Nephron (organoid): ENCODE measurements around the gene TBL1XR1.

Experiments used
- H3K27ac Mint-ChIP-seq, 3 experiments: 2 replicates each; pipeline ENCODE4 v1.8.0; 2020; ENCODE audit warnings: mixed read lengths in 3 of 3, mild to moderate bottlenecking in 2 of 3, moderate library complexity in 1 of 3
- H3K27me3 Mint-ChIP-seq: 2 replicates; pipeline ENCODE4 v1.8.0; 2021; ENCODE audit warnings: low read depth, mild to moderate bottlenecking, moderate library complexity, mixed read lengths
- H3K36me3 Mint-ChIP-seq: 2 replicates; pipeline ENCODE4 v1.8.0; 2020; ENCODE audit warnings: low read depth, mixed read lengths
- H3K4me1 Mint-ChIP-seq: 2 replicates; pipeline ENCODE4 v1.8.0; 2020; ENCODE audit warnings: mixed read lengths
- H3K4me3 Mint-ChIP-seq, 3 experiments: 2 replicates each; pipeline ENCODE4 v1.8.0; 2020; ENCODE audit warnings: mild to moderate bottlenecking in 3 of 3, mixed read lengths in 3 of 3, moderate library complexity in 2 of 3
- H3K9me3 Mint-ChIP-seq: 2 replicates; pipeline ENCODE4 v1.8.0; 2020; ENCODE audit warnings: mixed read lengths
- TF ChIP-seq, protein P1 (sequence below), 3 experiments: fragments of 200-600 bp; sonication (generic); IDR thresholded peaks; one replicate each; pipeline ENCODE4 v1.5.0; 2021; ENCODE audit warnings: antibody characterized with exemption in 3 of 3; ENCODE audit not compliant: unreplicated experiment in 3 of 3

TBL1XR1 gene

DNA sequence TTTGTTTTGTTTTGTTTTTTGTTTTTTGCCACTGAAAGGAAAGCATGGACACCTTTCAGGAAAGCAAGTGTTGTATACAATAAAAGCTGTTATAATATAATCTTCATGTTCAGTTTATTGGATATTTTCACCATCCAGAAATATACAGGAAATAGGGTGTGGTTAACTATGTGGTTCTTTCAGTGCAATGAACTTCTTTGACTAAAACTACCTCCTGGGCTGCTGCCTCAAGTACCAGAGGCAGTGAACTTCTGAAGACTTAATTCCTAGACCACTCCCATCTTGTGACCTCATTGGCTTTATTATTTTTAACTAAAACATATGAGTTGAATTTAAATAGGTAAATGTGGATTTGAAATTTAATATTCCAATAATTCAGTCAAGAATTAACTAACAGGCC lies 27.1 kb upstream of the TBL1XR1 start:
- H3K27ac Mint-ChIP-seq = no peak overlapping the region
- H3K4me3 Mint-ChIP-seq = no peak overlapping the region
- H3K4me1 Mint-ChIP-seq = peaks cover 5% of the 10 kb centered on the region
- TF ChIP-seq, protein P1, sequence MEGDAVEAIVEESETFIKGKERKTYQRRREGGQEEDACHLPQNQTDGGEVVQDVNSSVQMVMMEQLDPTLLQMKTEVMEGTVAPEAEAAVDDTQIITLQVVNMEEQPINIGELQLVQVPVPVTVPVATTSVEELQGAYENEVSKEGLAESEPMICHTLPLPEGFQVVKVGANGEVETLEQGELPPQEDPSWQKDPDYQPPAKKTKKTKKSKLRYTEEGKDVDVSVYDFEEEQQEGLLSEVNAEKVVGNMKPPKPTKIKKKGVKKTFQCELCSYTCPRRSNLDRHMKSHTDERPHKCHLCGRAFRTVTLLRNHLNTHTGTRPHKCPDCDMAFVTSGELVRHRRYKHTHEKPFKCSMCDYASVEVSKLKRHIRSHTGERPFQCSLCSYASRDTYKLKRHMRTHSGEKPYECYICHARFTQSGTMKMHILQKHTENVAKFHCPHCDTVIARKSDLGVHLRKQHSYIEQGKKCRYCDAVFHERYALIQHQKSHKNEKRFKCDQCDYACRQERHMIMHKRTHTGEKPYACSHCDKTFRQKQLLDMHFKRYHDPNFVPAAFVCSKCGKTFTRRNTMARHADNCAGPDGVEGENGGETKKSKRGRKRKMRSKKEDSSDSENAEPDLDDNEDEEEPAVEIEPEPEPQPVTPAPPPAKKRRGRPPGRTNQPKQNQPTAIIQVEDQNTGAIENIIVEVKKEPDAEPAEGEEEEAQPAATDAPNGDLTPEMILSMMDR (IDR thresholded peaks at IDR 0.05; ENCODE audit: unreplicated experiment in 3 of 3) = no peak
- peaks cover 6% of the 10 kb centered on the region for H3K9me3 Mint-ChIP-seq
- H3K36me3 Mint-ChIP-seq = peaks cover 3% of the 10 kb centered on the region
- H3K27me3 Mint-ChIP-seq = no peaks in the 10 kb centered on the region

DNA sequence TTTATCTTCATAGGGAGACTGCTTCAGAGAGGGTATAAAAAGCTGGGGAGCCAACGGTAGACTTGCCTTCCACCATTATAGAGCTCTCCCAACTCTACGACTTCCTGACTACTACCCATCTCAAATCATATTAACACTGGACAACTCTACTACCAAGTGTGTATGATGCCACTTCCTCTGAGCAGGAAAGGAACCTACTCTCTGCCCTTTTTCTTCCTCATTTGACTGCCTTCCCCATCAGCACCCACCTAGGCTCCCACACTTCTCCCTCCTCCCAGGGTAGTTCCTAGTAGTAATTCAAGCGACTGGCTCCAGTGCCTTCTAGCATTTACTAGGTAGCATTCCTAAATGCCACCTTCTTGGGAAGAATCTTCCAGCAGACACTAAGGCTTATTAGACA lies 24.5 kb upstream of the TBL1XR1 start:
- no peak overlapping the region for H3K27ac Mint-ChIP-seq
- no peak overlapping the region for H3K4me3 Mint-ChIP-seq
- no peaks in the 10 kb centered on the region for H3K27me3 Mint-ChIP-seq
- TF ChIP-seq, protein P1 (IDR thresholded peaks at IDR 0.05; ENCODE audit: unreplicated experiment in 3 of 3) = no peak
- H3K36me3 Mint-ChIP-seq = no peaks in the 10 kb centered on the region
- no peaks in the 10 kb centered on the region for H3K9me3 Mint-ChIP-seq
- H3K4me1 Mint-ChIP-seq = peaks cover 5% of the 10 kb centered on the region

DNA sequence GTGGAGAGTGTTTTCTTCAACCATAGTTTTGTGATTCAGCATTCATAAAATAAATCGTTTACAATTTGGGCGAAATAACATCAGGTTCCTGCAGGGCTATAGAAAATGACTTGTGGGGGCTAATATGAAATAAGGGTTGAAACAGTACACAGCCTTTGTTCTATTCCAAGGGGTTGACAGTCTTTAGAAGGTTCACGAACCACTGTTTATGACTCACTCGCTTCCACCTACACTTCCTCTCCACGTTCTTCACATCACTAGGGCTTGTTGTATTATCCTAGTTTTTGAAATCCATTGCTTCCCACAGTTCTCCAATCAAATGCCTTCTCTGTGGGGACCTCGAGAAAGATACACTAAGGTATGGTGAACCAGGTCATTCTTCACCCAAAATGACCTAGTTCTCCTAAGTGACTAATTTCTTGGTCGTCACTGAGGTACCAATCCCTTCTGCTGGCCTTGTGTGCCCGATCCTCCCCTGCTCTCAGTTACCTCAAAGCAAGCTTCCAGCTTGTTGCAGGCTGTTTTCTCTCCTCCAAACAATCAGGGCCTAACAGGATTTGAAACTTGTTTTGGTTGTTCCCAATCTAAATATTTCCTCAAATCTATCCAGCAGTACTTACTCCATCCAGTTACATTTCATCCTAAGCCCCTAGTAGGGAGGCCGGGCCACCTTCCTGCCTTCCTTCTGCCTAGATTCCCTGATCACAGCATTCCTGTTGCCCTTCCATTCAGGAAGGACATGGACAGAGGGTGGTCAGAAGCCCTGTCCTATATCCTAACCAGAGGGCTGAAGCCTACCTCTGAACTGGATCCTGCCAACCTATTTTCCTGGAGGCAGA lies 23.1 kb upstream of the TBL1XR1 start:
- H3K4me1 Mint-ChIP-seq = peaks cover 5% of the 10 kb centered on the region

DNA sequence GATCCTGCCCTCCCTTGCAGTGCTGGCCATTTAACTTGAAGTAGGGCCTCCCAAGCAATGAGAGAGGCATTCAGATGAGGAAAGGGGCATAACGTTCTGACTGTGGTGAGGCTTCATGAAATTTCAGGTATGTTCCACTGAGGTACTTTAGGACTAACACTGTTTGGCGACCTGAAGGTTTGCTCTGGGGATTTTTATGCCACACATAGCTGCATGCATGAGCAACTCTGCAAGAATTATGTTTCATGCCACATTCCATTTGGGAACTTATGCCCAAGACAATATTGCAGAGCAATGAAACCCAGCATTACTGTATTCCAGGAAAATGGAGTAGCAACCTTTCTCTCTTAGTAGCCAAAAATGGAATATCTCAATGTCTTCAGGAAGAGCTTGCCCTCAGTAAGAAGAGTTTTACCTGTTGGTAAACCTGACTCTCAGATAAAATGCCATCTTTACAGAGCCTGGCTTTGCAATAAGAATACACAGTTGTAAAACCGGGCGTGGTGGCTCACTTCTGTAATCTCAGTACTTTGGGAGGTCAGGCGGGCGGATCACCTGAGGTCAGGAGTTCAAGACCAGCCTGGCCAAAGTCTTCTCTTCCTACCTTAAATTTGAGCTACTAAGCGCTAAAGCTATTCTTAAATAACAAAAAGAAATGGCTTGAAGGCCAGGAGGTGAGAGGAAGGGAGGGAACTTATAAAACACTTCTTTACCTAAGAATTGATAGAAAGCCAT lies 16.7 kb upstream of the TBL1XR1 start:
- no peaks in the 10 kb centered on the region for H3K36me3 Mint-ChIP-seq
- H3K27me3 Mint-ChIP-seq = no peaks in the 10 kb centered on the region
- TF ChIP-seq, protein P1 (IDR thresholded peaks at IDR 0.05; ENCODE audit: unreplicated experiment in 3 of 3) = no peak
- no peaks in the 10 kb centered on the region for H3K9me3 Mint-ChIP-seq
- H3K27ac Mint-ChIP-seq = peak overlapping the region; percentile 49 to 84 (median 75)
- H3K4me3 Mint-ChIP-seq = no peak overlapping the region
- peaks cover 11% of the 10 kb centered on the region for H3K4me1 Mint-ChIP-seq

More for the DNA sequence above, 23.1 kb upstream of the TBL1XR1 start:
- Mint-ChIP-seq H3K36me3 (no peaks in the 10 kb centered on the region), H3K9me3 (no peaks in the 10 kb centered on the region), H3K27ac (no peak overlapping the region), H3K4me3 (no peak overlapping the region), H3K27me3 (no peaks in the 10 kb centered on the region)
- TF ChIP-seq, protein P1 (IDR thresholded peaks at IDR 0.05; ENCODE audit: unreplicated experiment in 3 of 3) = no peak

DNA sequence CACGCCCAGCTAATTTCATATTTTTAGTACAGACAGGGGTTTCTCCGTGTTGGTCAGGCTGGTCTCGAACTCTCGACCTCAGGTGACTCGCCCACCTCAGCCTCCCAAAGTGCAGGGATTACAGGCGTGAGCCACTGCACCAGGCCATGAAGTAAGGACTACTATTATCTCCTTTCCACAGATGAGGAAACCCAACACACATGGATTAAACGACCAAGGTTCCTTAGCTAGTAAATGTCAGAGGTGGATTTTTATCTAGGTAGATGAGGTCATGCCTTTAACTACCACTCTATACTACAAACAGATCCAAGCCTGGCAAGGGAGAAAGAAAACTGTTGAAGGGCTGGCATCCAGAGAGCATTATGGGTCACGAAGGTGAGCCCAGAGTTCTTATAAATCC lies 15.5 kb upstream of the TBL1XR1 start:
- H3K9me3 Mint-ChIP-seq = no peaks in the 10 kb centered on the region
- peaks cover 11% of the 10 kb centered on the region for H3K4me1 Mint-ChIP-seq
- TF ChIP-seq, protein P1 (IDR thresholded peaks at IDR 0.05; ENCODE audit: unreplicated experiment in 3 of 3) = no peak
- no peaks in the 10 kb centered on the region for H3K27me3 Mint-ChIP-seq
- no peaks in the 10 kb centered on the region for H3K36me3 Mint-ChIP-seq
- H3K4me3 Mint-ChIP-seq = no peak overlapping the region
- H3K27ac Mint-ChIP-seq = peak overlapping the region in 1 of 3 experiments; percentile 53
